Upper lobe of right lung (tissue), 1 donor: ENCODE measurements around the gene PIGV. TPM values are rescaled to one million over a fixed set of nuclear protein-coding genes. Genes with fewer than 3 reads are reported as not detected.

ENCODE experiments used
- ATAC-seq: fragments of 200-7000 bp; cut with Tn5 transposase; one replicate; pipeline ENCODE4 v1.9.1; 2020; ENCODE audit warnings: mild to moderate bottlenecking, moderate library complexity
- DNase-seq: peaks from one replicate; pipeline ENCODE4 v3.0.0-alpha.2; 2020
- H3K27ac ChIP-seq: fragments of 200-600 bp; one replicate; pipeline ENCODE4 v1.8.0; 2022
- H3K27me3 ChIP-seq: fragments of 200-600 bp; one replicate; pipeline ENCODE4 v1.8.0; 2022; ENCODE audit warnings: mild to moderate bottlenecking
- H3K36me3 ChIP-seq: fragments of 200-600 bp; one replicate; pipeline ENCODE4 v1.8.0; 2022
- H3K4me1 ChIP-seq: fragments of 200-600 bp; one replicate; pipeline ENCODE4 v1.8.0; 2022
- H3K4me3 ChIP-seq: fragments of 200-600 bp; one replicate; pipeline ENCODE4 v1.8.0; 2022; ENCODE audit warnings: mild to moderate bottlenecking
- H3K9me3 ChIP-seq: fragments of 200-600 bp; one replicate; pipeline ENCODE4 v1.8.0; 2022
- CTCF ChIP-seq: fragments of 200-600 bp; IDR thresholded peaks from one replicate; pipeline ENCODE4 v1.8.0; 2022; ENCODE audit warnings: antibody characterized with exemption
- intact Hi-C: fragments of 100-400 bp; cut with DNase I; formaldehyde crosslinking; loops from one replicate; pipeline ENCODE4 v1.11.0; 2022
- total RNA-seq: library from RNA; stranded (reverse); fragmentation: NEBNext Ultra II Directional; extraction: Animal tissue kit (Norgen Biotek cat#: 25700); gene quantifications from one replicate; pipeline ENCODE4 v1.2.1, GENCODE V29; 2021
- donor health status: DM: no; HTN: yes; CAD: no; lungs with severe emphysema.

Gene PIGV
- total RNA-seq, 1 donor from 2014 or later: 16.7 TPM

DNA sequence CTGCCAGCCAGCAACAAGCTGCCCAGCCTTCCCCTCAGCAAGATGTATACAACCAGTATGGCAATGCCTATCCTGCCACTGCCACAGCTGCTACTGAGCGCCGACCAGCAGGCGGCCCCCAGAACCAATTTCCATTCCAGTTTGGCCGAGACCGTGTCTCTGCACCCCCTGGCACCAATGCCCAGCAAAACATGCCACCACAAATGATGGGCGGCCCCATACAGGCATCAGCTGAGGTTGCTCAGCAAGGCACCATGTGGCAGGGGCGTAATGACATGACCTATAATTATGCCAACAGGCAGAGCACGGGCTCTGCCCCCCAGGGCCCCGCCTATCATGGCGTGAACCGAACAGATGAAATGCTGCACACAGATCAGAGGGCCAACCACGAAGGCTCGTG, 13.3 kb upstream of the PIGV start:
- no peak overlapping the region for H3K27ac ChIP-seq
- ATAC-seq (no peak), DNase-seq (no peak)
- intact Hi-C loops: no loop called here
- no peak overlapping the region for H3K4me3 ChIP-seq
- H3K36me3 ChIP-seq: peaks cover 100% of the 10 kb centered on the region
- TF ChIP-seq CTCF: no peak
- no peaks in the 10 kb centered on the region for H3K9me3 ChIP-seq
- H3K27me3 ChIP-seq: no peaks in the 10 kb centered on the region
- H3K4me1 ChIP-seq: peaks cover 12% of the 10 kb centered on the region

- Histone ChIP-seq H3K27ac (no peak overlapping the region), H3K36me3 (peaks cover 100% of the 10 kb centered on the region), H3K9me3 (no peaks in the 10 kb centered on the region), H3K4me1 (peaks cover 12% of the 10 kb centered on the region), H3K4me3 (no peak overlapping the region), H3K27me3 (no peaks in the 10 kb centered on the region)
- ATAC-seq (no peak), DNase-seq (no peak)
- no peak for TF ChIP-seq CTCF
- intact Hi-C loops: no loop called here
Measured at GRCh38 chr1:26775666-26776065, 12.1 kb upstream of the PIGV start.

GRCh38 chr1:26779098-26779668, 8.6 kb upstream of the PIGV start:
- DNase-seq (no peak), ATAC-seq (no peak)
- intact Hi-C loops: no loop called here
- Histone ChIP-seq H3K9me3 (no peaks in the 10 kb centered on the region), H3K4me3 (no peak overlapping the region), H3K27ac (no peak overlapping the region), H3K36me3 (peaks cover 86% of the 10 kb centered on the region), H3K27me3 (no peaks in the 10 kb centered on the region), H3K4me1 (peaks cover 17% of the 10 kb centered on the region)
- TF ChIP-seq CTCF: no peak

DNA sequence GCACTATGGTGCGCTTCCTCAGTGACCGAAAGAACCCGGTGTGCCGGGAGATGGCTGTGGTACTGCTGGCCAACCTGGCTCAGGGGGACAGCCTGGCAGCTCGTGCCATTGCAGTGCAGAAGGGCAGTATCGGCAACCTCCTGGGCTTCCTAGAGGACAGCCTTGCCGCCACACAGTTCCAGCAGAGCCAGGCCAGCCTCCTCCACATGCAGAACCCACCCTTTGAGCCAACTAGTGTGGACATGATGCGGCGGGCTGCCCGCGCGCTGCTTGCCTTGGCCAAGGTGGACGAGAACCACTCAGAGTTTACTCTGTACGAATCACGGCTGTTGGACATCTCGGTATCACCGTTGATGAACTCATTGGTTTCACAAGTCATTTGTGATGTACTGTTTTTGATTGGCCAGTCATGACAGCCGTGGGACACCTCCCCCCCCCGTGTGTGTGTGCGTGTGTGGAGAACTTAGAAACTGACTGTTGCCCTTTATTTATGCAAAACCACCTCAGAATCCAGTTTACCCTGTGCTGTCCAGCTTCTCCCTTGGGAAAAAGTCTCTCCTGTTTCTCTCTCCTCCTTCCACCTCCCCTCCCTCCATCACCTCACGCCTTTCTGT, 7.3 kb upstream of the PIGV start:
- TF ChIP-seq CTCF: no peak
- DNase-seq: no peak
- Histone ChIP-seq H3K36me3 (peaks cover 74% of the 10 kb centered on the region), H3K27ac (no peak overlapping the region), H3K4me3 (no peak overlapping the region), H3K4me1 (peaks cover 30% of the 10 kb centered on the region), H3K27me3 (no peaks in the 10 kb centered on the region), H3K9me3 (no peaks in the 10 kb centered on the region)
- intact Hi-C loops: loop anchor here (10.0 kb wide), 1 partner anchor 86 kb away; the partner anchor contains the start of gene ARID1A
- no peak for ATAC-seq

- intact Hi-C loops: loop anchor here (10.0 kb wide), 1 partner anchor 87 kb away; the partner anchor contains the start of gene ARID1A
- Histone ChIP-seq H3K4me1 (peaks cover 39% of the 10 kb centered on the region), H3K4me3 (no peak overlapping the region), H3K36me3 (peaks cover 65% of the 10 kb centered on the region), H3K27me3 (no peaks in the 10 kb centered on the region), H3K9me3 (no peaks in the 10 kb centered on the region), H3K27ac (no peak overlapping the region)
- ATAC-seq (no peak), DNase-seq (no peak)
- TF ChIP-seq CTCF: no peak
Measured at GRCh38 chr1:26781206-26781825, 6.4 kb upstream of the PIGV start.
